IMR-90 (cell line): ENCODE data around the gene CNP. TPM values are rescaled to one million over a fixed set of nuclear protein-coding genes. Genes with fewer than 3 reads are reported as not detected.

Experiments used
- ATAC-seq: fragments of 200-7000 bp; cut with Tn5 transposase; 2 replicates; pipeline ENCODE4 v1.9.1; 2020; ENCODE audit warnings: low read depth, mild to moderate bottlenecking, moderate library complexity
- BruUV-seq: library from RNA; stranded (reverse); fragments of 400-500 nt; replicated peaks from 2 replicates; lab custom pipeline; 2021; lab: Mats Ljungman, UMichigan
- CTCF ChIA-PET: fragments of 300-600 bp; formaldehyde crosslinking; extraction: SDS; loops from one replicate; lab custom pipeline; 2021; ENCODE audit warnings: antibody characterized with exemption; lab: Yijun Ruan, JAX
- POLR2A ChIA-PET: fragments of 300-600 bp; sonication (Branson Sonifier 250); formaldehyde crosslinking; loops from one replicate; lab custom pipeline; 2022; ENCODE audit warnings: antibody characterized with exemption; ENCODE audit not compliant: unreplicated experiment; lab: Charles Lee
- DNase-seq: peaks from one replicate; pipeline ENCODE4 v3.0.0; 2013
- H2AFZ ChIP-seq: replicated peaks from 2 replicates; pipeline ENCODE3; 2013; ENCODE audit warnings: low read length, mild to moderate bottlenecking; ENCODE audit not compliant: poor library complexity
- H2AK5ac ChIP-seq: 2 replicates; pipeline ENCODE4 v1.6.1; 2013; ENCODE audit warnings: low read depth, low read length, inconsistent platforms
- H2AK9ac ChIP-seq: replicated peaks from 2 replicates; pipeline ENCODE3; 2013; ENCODE audit warnings: mild to moderate bottlenecking, low read depth, low read length, moderate library complexity; ENCODE audit not compliant: poor library complexity
- H2BK120ac ChIP-seq: 2 replicates; pipeline ENCODE4 v1.6.1; 2013; ENCODE audit warnings: low read depth, low read length, inconsistent platforms
- H2BK15ac ChIP-seq: 3 replicates; pipeline ENCODE4 v1.6.1; 2013; ENCODE audit warnings: low read depth, low read length, inconsistent platforms
- H2BK20ac ChIP-seq: 2 replicates; pipeline ENCODE4 v1.6.1; 2013; ENCODE audit warnings: low read depth, mild to moderate bottlenecking, inconsistent platforms, low read length, moderate library complexity
- H2BK5ac ChIP-seq: 2 replicates; pipeline ENCODE4 v1.6.1; 2013; ENCODE audit warnings: mild to moderate bottlenecking, low read depth, low read length, inconsistent platforms; ENCODE audit not compliant: poor library complexity, severe bottlenecking
- H3K14ac ChIP-seq: replicated peaks from 2 replicates; pipeline ENCODE4 v1.6.1; 2013; ENCODE audit warnings: low read depth, low read length, inconsistent platforms
- H3K18ac ChIP-seq: 2 replicates; pipeline ENCODE4 v1.6.1; 2013; ENCODE audit warnings: low read depth, low read length, control low read depth
- H3K23ac ChIP-seq: 2 replicates; pipeline ENCODE4 v1.6.1; 2013; ENCODE audit warnings: low read depth, low read length, inconsistent platforms
- H3K27ac ChIP-seq: 2 replicates; pipeline ENCODE4 v1.5.1; 2013; ENCODE audit warnings: mild to moderate bottlenecking, control low read depth, low read length; ENCODE audit not compliant: insufficient read depth
- H3K27me3 ChIP-seq: 2 replicates; pipeline ENCODE4 v1.6.1; 2013; ENCODE audit warnings: low read length; ENCODE audit not compliant: control insufficient read depth, insufficient read depth
- H3K36me3 ChIP-seq: 2 replicates; pipeline ENCODE4 v1.6.1; 2013; ENCODE audit warnings: low read length, mixed read lengths; ENCODE audit not compliant: control insufficient read depth, insufficient read depth
- H3K4ac ChIP-seq: 2 replicates; pipeline ENCODE4 v1.6.1; 2013; ENCODE audit warnings: low read depth, low read length, inconsistent platforms
- H3K4me1 ChIP-seq: 2 replicates; pipeline ENCODE4 v1.6.1; 2013; ENCODE audit warnings: low read length, mixed read lengths; ENCODE audit not compliant: control insufficient read depth, insufficient read depth
- H3K4me2 ChIP-seq: 2 replicates; pipeline ENCODE4 v1.6.1; 2013; ENCODE audit warnings: low read depth, mild to moderate bottlenecking, control low read depth, low read length, moderate library complexity
- H3K4me3 ChIP-seq: 2 replicates; pipeline ENCODE4 v1.5.1; 2013; ENCODE audit warnings: low read depth, mild to moderate bottlenecking, control low read depth, low read length, moderate library complexity; ENCODE audit not compliant: insufficient read depth
- H3K56ac ChIP-seq: 2 replicates; pipeline ENCODE4 v1.6.1; 2013; ENCODE audit warnings: low read length, inconsistent platforms; ENCODE audit not compliant: insufficient read depth; ENCODE audit errors: extremely low read depth
- H3K79me1 ChIP-seq, 2 experiments: 2 replicates each; pipeline ENCODE4 v1.6.1; 2013; ENCODE audit warnings: low read length in 2 of 2, inconsistent platforms in 1 of 2, low read depth in 1 of 2
- H3K9ac ChIP-seq: 2 replicates; pipeline ENCODE4 v1.6.1; 2013; ENCODE audit warnings: low read depth, low read length, control low read depth
- H3K9me1 ChIP-seq: 2 replicates; pipeline ENCODE4 v1.6.1; 2013; ENCODE audit warnings: low read length, inconsistent platforms; ENCODE audit not compliant: insufficient read depth
- H3K9me3 ChIP-seq: 2 replicates; pipeline ENCODE4 v1.6.1; 2013; ENCODE audit warnings: low read length; ENCODE audit not compliant: control insufficient read depth, insufficient read depth
- H4K20me1 ChIP-seq: 2 replicates; pipeline ENCODE4 v1.6.1; 2013; ENCODE audit warnings: low read length, inconsistent platforms; ENCODE audit not compliant: insufficient read depth
- H4K5ac ChIP-seq: 2 replicates; pipeline ENCODE4 v1.6.1; 2013; ENCODE audit warnings: mild to moderate bottlenecking, low read depth, low read length, control low read depth
- H4K8ac ChIP-seq, 2 experiments: 2 replicates each; pipeline ENCODE4 v1.6.1; 2013; ENCODE audit warnings: low read depth in 2 of 2, low read length in 2 of 2, control low read depth in 1 of 2, inconsistent platforms in 1 of 2
- H4K91ac ChIP-seq: 2 replicates; pipeline ENCODE4 v1.6.1; 2013; ENCODE audit warnings: low read depth, low read length, inconsistent platforms; ENCODE audit not compliant: insufficient read depth
- BHLHE40 ChIP-seq: fragments of 150-350 bp; IDR thresholded peaks from 2 replicates; pipeline ENCODE4 v1.6.1; 2016; ENCODE audit warnings: mild to moderate bottlenecking, low read depth, low read length
- CEBPB ChIP-seq: IDR thresholded peaks from 2 replicates; pipeline ENCODE4 v1.6.1; 2012; ENCODE audit warnings: low read depth, low read length, improper control_type of control experiment
- CHD1 ChIP-seq: IDR thresholded peaks from 2 replicates; pipeline ENCODE4 v1.6.1; 2012; ENCODE audit warnings: low read depth, low read length, improper control_type of control experiment
- CTCF ChIP-seq: conservative IDR thresholded peaks from 2 replicates; pipeline ENCODE4 v1.5.1; 2012; ENCODE audit warnings: mild to moderate bottlenecking, low read depth, low read length, improper control_type of control experiment
- ELK1 ChIP-seq: fragments of 150-350 bp; IDR thresholded peaks from 2 replicates; pipeline ENCODE4 v1.6.1; 2016; ENCODE audit warnings: low read depth, mild to moderate bottlenecking, low read length, moderate library complexity, borderline replicate concordance
- FOS ChIP-seq: fragments of 150-350 bp; IDR thresholded peaks from 2 replicates; pipeline ENCODE4 v1.6.1; 2016; ENCODE audit warnings: low read depth, low read length
- MAFK ChIP-seq: IDR thresholded peaks from 2 replicates; pipeline ENCODE4 v1.6.1; 2012; ENCODE audit warnings: low read depth, low read length, improper control_type of control experiment
- MAZ ChIP-seq: IDR thresholded peaks from 2 replicates; pipeline ENCODE4 v1.6.1; 2012; ENCODE audit warnings: low read depth, mild to moderate bottlenecking, low read length, improper control_type of control experiment, moderate library complexity, borderline replicate concordance
- MXI1 ChIP-seq: IDR thresholded peaks from 2 replicates; pipeline ENCODE4 v1.6.1; 2012; ENCODE audit warnings: low read depth, mild to moderate bottlenecking, low read length, moderate library complexity, borderline replicate concordance
- NFE2L2 ChIP-seq: fragments of 150-350 bp; IDR thresholded peaks from 2 replicates; pipeline ENCODE4 v1.6.1; 2016; ENCODE audit warnings: low read depth, mild to moderate bottlenecking, low read length
- POLR2A ChIP-seq: IDR thresholded peaks from 2 replicates; pipeline ENCODE4 v1.6.1; 2012; ENCODE audit warnings: mild to moderate bottlenecking, low read depth, low read length
- RAD21 ChIP-seq: IDR thresholded peaks from 2 replicates; pipeline ENCODE4 v1.6.1; 2012; ENCODE audit warnings: low read length, improper control_type of control experiment
- RCOR1 ChIP-seq: IDR thresholded peaks from 2 replicates; pipeline ENCODE4 v1.6.1; 2012; ENCODE audit warnings: mild to moderate bottlenecking, low read length, improper control_type of control experiment; ENCODE audit not compliant: insufficient replicate concordance
- RFX5 ChIP-seq: IDR thresholded peaks from 2 replicates; pipeline ENCODE4 v1.8.0; 2012; ENCODE audit warnings: low read depth, mild to moderate bottlenecking, low read length, moderate library complexity
- SMC3 ChIP-seq: fragments of 150-350 bp; IDR thresholded peaks from 2 replicates; pipeline ENCODE4 v1.6.1; 2016; ENCODE audit warnings: low read depth, mild to moderate bottlenecking, antibody characterized with exemption, low read length, moderate library complexity
- USF2 ChIP-seq: fragments of 150-350 bp; IDR thresholded peaks from 2 replicates; pipeline ENCODE4 v1.6.1; 2017; ENCODE audit warnings: mild to moderate bottlenecking, antibody characterized with exemption, low read length, low read depth
- WGBS, 2 experiments: methylation state at CpG; one replicate each; pipeline versions ENCODE4 v1.1.5 to v1.1.7; 2013; ENCODE audit warnings: missing lambda C conversion rate in 2 of 2; ENCODE audit not compliant: insufficient read length in 1 of 2; ENCODE audit errors: extremely low coverage in 2 of 2; 5-methylcytosine and 5-hydroxymethylcytosine counted together
- dilution Hi-C: fragments of 300-500 bp; cut with HindIII; formaldehyde crosslinking; loops from one replicate; pipeline ENCODE4 v1.14.3; 2018; ENCODE audit warnings: low sequenced_read_pairs; ENCODE audit not compliant: unreplicated experiment
- in situ Hi-C: fragments of 300-500 bp; cut with MboI; formaldehyde crosslinking; loops from 3 replicates; pipeline ENCODE4 v1.14.3; 2019; ENCODE audit warnings: low sequenced_read_pairs, inconsistent platforms, mixed read lengths
- intact Hi-C: fragments of 100-400 bp; cut with micrococcal nuclease; formaldehyde crosslinking; loops from 2 replicates; pipeline ENCODE4 v1.10.0; 2022
- polyA plus RNA-seq, 3 experiments: library from polyadenylated mRNA; depleted of rRNA; stranded (reverse); fragments of >200 nt; gene quantifications; 2 replicates each; pipeline ENCODE4 v1.2.3, GENCODE V29; 2012; ENCODE audit warnings: low replicate concordance in 1 of 3
- total RNA-seq: library from RNA; depleted of rRNA; stranded (reverse); fragments of >200 nt; gene quantifications from 2 replicates; pipeline ENCODE4 v1.2.3, GENCODE V29; 2012

Gene CNP
- total and polyA plus RNA-seq, 2 of the 4 experiments (the other 2 are of a cell fraction) = 45.5 to 46.4 TPM

- H2BK15ac ChIP-seq = no peak overlapping the region
- no peak overlapping the region for H4K91ac ChIP-seq
- no peaks in the 10 kb centered on the region for H3K27me3 ChIP-seq
- no peak for TF ChIP-seq FOS
- no peak for TF ChIP-seq USF2
- TF ChIP-seq RAD21 = no peak
- no peak for TF ChIP-seq MXI1
- no peak for TF ChIP-seq MAFK
- TF ChIP-seq SMC3 = no peak
- TF ChIP-seq RCOR1 = no peak
- TF ChIP-seq RFX5 = no peak
- TF ChIP-seq BHLHE40 = no peak
- no peak for TF ChIP-seq NFE2L2
- TF ChIP-seq MAZ = no peak
- TF ChIP-seq POLR2A = no peak
- no peak for TF ChIP-seq CEBPB
- no peak for TF ChIP-seq ELK1
- no peak for TF ChIP-seq CTCF
- TF ChIP-seq CHD1 = no peak
- ChIA-PET POLR2A (no interaction called here), CTCF (no interaction called here)
- H3K27ac ChIP-seq = no peak overlapping the region
- H2AK9ac ChIP-seq = no peak overlapping the region
- no peaks in the 10 kb centered on the region; the same call in 1 of the 2 replicates for H3K9me1 ChIP-seq
- H4K8ac ChIP-seq = no peak overlapping the region
- no peak overlapping the region for H2BK5ac ChIP-seq
- H3K4me3 ChIP-seq = no peak overlapping the region
- no peak overlapping the region for H3K56ac ChIP-seq
- no peak for ATAC-seq
- no peak overlapping the region for H3K23ac ChIP-seq
- no peaks in the 10 kb centered on the region for H4K20me1 ChIP-seq
- no peaks in the 10 kb centered on the region for H3K79me1 ChIP-seq
- H3K9ac ChIP-seq = no peak overlapping the region
- no peak overlapping the region for H2AK5ac ChIP-seq
- no peak overlapping the region for H2AFZ ChIP-seq
- no peak overlapping the region for H3K4me2 ChIP-seq
- H3K9me3 ChIP-seq = no peaks in the 10 kb centered on the region
- no peak overlapping the region for H3K14ac ChIP-seq
- no peak overlapping the region for H3K18ac ChIP-seq
- no peak overlapping the region for H2BK120ac ChIP-seq
- no peaks in the 10 kb centered on the region for H3K4me1 ChIP-seq
- no peaks in the 10 kb centered on the region for H3K36me3 ChIP-seq
- DNase-seq = no peak
- WGBS, 2 experiments = no CpG with 5 or more reads among the region's 8 CpGs
- dilution Hi-C loops (no loop called here), in situ Hi-C loops (no loop called here), intact Hi-C loops (no loop called here)
- BruUV-seq = no TSS peak
- H4K5ac ChIP-seq = no peak overlapping the region
- H3K4ac ChIP-seq = no peak overlapping the region
- H2BK20ac ChIP-seq = no peak overlapping the region
Measured at GRCh38 chr17:41942626-41943373, 23.8 kb upstream of the CNP start.
